GM21423 (cell line): ENCODE data around the gene GLI2.

ENCODE experiments used
- ATAC-seq: cut with Tn5 transposase; IDR thresholded peaks from one replicate; pipeline ENCODE4 v1.9.1; 2021; ENCODE audit warnings: mild to moderate bottlenecking, moderate library complexity; ENCODE audit not compliant: unreplicated experiment

The GLI2 gene

DNA sequence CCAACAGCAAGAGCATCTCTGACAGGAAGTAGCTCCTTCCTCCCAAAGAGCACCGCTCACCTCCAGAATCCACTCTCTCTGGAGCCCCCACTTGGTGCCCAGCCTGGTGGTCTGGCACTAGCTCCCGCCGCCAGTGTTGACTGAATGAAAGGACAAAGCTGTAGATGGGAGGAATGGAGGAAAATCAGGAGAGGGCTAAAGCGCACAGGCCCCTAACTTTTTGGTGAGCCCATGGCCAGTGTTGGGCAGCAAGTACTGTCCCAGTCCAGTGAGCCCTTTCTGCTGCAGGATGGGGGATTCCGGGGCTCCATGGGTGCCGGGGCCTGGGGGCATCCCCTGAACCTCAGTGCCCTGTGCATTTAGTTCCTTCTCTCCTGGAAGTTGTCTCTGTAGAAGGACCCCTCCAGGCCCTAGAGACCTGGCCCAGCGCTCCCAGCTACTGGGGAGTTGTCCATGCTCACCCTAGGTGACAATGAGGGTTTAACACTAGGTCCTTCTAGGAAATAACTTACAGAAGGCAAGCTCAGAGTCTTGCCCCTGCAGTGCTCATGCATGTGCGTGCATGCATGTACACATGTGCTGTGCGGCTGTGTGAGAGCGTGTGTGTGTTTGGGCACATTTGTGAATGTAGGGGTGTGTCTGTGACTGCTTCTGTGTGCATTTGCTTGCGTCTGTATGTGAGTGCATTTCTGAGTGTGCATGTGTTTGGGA is 33.6 kb downstream of the GLI2 start:
- ATAC-seq: no peak

DNA sequence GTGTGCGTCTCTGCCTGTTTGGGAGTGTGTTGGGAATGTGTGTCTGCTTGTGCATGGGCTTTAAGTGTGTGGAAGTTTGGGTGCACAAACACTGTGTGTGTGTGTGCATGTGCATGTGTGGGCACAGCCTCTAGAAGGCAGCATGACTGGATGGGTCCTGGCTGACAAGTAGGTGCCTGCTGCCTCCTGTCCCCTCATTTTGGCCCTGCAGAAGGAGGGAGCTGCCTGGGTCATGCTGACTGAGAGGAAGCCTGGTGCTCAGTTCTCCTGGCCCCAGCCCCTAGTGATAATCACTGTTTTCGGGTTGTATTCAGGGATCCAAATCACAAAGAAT is 34.1 kb downstream of the GLI2 start:
- no peak for ATAC-seq

DNA sequence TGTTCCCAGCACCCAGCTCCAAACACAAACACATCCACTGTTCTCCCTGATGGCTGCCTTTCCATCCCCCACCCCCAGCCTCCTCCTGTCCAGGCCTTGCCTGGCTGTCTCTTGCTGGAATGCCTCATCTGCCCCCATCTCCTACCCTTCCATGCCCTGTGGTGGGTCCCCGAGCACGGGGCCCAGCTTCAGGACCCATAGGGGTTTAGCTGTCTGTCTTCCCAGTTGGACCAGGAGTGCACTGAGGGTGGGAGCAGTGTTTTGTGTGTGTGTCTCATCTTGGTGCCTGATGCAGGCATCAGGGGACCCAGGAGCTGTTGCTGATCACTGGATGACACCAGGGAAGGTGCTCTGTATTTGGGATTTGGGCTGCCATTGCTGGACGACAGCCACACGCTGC is 34.5 kb downstream of the GLI2 start:
- no peak for ATAC-seq

DNA sequence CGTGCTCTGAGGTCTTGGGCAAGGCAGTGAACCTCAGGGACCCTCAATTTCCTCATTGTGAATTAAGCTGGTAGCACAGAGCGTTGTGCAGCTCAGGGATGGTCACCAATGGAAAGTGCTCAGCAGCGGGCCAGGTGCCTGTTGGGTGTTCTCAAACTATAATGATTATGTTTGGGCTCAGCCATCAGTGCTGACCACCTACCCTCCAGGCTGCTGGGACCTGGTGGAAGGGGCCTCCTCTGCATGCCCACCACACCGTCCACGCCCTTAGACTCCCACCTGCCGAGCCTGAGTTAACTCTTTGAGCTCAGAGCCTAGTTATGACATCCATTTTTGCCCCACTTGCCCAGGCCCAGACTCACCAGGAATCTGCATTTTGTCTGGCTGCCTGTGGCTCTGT is 35.0 kb downstream of the GLI2 start:
- no peak for ATAC-seq

DNA sequence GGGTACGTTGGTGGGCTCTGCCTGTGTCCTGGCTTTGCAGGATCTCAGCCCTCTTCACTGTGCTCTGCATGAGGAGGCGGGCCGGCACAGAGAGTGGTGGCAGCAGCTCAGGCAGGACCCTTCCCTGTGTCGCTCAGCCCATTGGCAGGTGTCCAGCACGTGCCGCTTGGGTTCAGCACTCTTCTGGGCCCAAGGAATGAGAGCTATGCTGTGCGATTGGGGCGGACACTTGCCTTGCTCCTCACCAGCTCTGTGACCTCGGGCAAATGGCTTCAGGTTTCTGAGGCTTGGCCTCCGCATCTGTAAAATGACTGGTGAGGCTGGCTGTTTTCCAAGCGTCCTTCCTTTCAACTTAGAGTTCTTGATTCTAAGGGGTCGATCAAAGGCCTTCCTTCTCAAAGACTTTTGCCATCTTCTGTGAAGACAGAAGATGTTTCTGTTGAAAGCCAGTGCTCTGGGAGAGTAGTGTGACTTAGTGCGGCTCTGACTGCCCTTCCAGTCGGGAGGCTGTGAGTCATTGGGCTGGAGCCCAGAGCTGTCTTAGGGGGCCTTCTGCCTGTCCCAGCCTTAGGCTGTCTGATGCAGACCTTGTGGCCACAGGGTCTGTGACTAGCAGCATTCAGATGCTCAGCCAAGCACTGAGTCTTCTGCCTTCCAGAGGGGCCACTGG is 35.6 kb downstream of the GLI2 start:
- no peak for ATAC-seq

DNA sequence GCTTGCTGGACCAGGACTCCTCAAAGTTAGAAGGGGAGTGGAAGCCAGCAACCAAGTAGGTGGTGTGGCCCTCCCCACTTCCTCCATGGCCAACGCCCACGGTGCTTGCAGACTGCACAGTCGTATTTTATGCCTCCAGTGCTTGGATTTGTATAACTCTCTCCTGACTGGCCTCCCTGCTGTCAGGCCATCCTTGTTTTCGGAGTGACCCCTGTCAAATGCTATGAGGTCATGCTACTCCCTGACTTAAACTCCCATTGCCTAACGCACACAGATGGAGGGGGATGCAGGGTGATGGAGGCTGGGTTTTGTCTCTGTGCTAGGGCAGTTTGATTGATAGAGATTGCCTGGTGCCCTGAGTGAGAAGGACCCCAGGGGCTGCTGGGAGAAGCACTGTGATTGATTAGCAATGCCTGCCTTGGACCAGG is 36.1 kb downstream of the GLI2 start:
- no peak for ATAC-seq

DNA sequence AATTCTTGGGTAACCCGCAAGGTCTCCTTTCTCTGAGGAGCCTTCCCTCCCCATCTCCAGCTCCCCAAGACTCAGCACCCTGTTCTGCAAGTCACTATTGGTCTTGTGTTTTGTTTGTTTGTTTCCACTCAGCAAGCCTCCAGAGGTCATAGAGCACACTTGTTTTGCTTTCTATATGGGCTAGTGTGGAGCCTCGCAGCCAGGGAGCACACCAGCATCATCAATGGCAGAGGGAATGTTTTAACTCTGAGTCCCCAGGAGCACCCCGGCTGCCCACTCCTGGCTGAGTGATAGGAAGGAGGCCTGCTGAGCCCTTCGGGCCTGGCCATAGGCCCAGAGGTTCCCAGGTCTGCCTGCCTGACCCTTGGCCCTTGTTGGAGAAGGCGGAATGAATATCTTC is 36.6 kb downstream of the GLI2 start:
- ATAC-seq: no peak

DNA sequence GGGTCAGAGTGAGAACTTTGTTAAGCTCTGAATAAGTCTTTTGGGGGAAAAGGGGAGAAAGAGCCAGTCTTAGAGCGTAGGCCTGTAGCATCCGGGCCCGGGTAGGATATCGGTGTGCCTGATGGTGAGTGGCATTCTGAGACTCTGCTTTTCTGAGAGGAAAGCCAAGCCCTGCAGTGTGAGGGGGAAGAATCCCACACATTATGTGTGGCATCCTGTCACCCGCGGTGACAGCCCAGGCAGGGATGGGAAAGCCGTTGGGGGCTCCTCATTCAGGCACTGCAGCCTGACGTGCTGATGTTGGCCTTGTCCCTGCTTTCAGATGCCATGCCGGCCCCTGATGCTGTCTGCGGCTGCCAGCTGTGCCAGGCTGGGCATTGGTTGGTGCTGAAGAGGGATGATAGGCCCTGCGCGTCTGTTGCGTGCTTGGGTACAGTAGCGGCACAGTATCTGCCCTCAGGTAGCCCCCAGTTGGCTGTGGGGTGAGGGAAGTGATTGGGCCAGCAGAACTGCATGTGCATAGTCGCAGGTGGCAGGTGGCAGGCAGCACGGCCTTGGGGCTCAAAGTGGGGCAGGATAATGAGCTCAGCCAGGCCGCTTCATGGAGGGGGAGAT is 37.6 kb downstream of the GLI2 start:
- no peak for ATAC-seq

DNA sequence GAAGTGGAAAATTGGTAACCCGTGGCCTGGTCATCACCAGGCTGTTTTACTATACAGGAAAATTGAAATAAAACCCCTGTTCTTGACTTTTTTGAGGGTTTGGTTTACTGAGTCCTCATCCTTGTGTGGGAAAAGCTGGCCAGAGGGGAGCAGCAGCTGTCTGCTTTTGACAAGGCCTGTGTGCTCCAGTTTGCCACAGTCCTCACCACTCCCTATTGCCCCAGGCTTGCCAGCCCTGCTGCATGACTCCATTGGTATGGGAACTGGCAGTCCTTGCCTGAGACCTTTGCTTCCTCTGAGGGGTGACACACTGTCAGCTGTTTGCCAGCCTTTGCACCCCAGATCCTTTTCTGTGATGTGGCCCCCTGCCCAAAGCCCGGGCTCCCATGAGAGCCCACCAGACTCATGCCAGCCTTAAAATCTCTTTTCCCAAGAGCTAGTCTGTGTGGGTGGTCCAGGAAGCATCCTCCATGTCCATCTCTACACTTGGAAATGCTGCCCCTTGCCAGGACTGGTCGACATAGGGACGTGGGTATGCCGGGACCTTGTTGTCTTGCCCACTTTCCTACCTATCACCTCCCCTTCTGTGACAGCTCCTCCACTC is 39.0 kb downstream of the GLI2 start:
- no peak for ATAC-seq

DNA sequence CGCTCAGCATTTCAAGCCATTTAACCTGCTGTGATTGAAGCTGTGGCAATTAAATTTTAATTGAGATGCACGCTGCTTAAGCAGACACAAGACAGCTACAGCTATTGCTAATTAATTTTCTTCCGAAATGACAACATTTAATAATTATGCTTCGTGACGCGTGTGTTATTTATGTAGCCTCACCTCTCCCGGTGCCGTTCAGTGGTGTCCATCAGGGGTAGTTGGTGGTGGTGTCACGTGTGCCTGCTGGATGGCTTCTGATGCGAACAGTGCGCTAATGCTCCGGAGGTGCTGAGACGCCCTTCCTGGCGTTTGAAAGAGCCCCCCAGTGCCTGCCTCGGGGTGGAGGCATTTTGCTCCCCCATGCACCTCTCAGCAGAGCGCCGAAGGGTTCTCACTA is 39.5 kb downstream of the GLI2 start:
- ATAC-seq: no peak

DNA sequence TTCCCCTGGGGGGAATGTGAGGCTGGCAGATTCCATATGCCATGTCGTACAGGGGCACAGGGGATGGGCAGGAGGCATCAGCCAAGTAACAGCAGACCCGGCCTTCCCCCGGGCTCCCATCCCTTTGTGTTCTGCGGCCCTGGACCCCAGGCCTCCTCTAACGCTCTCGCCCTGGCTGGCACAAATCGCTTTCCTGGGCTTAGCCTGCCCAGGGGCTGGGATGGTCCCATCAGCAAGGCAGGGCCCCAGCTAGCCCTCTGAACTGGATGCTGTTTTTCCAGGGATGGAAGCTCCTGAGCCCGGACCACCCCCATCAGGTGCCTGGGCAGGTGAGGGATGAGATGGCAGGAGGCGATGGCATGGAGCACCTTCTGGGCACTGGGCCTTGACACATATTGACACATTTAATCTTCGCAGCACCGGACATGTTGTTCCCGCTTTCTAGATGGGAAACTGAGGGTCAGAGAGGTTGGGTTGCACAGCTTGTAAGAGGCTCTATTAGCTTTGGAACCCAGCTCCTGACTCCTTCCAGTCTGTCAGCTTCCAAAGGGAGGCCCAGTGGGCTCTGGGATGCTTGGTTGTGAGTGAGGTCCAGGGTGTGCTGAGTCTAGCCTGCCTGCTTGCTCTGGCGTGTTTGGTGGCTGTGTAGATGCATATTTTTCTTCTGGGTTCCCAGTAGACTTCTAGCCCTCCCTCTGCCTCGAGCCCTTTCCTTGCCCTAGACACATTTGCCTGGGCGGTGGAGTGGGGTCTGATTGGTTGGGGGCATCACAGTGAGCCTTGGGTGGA is 40.3 kb downstream of the GLI2 start:
- no peak for ATAC-seq

DNA sequence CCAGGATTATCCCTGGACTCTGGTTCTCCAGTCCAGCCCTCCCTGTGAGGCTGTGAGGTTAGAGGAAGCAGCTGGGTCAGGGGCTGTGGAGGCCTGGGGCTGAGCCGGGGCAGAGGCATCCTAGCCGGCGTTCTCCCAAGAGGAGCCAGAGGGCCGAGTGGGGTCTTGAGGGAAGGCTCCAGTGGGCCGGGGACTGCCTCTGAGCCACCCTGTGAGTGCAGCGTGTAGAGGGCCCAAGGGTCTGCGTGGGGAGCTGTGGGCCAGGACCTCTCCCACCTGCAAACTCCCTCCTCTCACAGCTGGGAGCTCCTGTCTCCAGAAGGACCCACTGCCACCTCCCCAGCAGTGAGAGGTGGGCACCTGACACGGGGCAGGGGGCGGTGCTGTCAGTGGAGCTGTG is 41.0 kb downstream of the GLI2 start:
- ATAC-seq: no peak

DNA sequence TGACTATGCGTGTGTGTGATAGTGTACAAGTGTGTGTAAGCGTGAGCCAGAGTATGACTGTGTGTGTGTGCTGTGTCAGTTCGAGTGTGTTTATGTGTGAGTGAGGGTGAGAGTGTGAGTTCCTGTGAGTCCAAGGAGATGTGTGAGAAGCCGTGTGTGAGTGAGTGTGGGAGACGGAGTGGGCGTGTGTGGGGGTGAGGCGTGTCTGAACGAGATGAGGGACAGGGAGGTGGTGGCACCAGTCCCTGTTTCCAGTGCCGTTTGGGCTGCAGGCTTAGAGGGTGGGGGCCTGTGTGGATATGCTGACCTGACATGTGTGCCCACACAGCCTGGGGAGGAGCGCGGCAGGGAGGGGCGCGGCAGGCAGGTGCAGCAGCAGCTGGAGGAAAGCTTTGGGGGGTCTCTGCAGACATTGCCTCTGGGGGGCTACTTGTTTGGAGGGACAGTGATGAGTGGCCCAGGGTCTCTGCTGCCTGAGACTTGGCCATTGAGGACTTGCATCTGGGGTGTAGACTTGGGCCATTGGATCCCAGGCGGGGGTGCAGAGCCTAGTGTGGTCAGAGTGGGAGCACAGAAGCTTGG is 41.6 kb downstream of the GLI2 start:
- ATAC-seq: no peak

DNA sequence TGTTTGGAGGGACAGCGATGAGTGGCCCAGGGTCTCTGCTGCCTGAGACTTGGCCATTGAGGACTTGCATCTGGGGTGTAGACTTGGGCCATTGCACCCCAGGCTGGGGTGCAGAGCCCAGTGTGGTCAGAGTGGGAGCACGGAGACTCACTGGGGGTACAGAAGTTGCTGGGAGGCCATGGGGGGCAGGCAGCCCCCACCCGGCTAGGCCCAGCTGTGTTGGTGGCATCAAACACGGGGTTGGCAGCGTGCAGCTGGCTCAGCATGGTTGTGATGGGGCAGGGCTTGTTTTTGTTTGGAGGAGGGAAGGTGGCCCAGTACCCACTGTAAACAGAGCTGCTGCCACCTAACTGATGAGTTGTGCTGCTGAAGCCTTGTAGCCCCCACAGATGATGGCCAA is 42.1 kb downstream of the GLI2 start:
- ATAC-seq: no peak

DNA sequence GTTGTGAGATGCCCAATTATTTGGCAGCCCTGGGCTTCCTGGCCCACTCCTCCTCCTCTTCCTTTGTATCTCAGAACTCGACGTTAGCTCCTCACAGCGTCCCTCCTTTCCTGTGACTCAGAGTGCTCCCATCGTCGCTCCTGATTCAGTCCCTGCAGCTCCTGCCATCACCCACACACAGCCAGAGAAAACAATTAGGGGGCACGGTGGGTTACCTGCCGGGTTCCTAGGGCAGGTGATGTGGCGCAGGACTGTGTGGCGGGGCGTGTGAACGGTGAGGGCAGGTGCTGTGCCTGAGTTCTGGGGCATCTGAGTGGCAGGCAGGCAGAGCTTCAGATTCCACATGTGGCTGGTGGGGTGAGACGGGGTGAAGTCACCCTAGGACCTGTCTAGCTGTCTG is 42.6 kb downstream of the GLI2 start:
- ATAC-seq: no peak

DNA sequence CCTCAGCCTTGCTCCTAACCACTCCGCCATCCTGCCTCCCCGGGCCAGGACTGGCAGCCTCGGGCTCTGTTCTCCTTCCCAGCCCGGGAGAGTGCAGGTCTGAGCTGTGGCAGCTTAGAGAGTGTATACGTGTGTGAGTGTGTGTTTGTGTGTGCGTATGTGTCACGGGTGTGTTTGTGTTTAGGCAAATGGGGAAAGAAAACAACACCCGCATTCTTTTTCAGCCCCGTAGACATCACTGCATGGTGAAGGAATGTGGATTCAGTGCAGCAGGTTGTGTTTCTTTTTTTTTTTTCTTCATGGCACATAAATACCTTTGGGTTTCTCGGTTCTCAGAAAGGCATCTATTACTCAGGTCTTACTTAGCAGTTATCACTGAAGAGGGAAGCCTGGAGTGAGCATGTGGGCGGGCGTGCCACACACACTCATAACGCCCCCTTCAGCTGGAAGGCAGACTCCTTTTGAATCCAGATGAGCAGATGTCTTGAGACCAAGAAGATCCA is 44.2 kb downstream of the GLI2 start:
- no peak for ATAC-seq

DNA sequence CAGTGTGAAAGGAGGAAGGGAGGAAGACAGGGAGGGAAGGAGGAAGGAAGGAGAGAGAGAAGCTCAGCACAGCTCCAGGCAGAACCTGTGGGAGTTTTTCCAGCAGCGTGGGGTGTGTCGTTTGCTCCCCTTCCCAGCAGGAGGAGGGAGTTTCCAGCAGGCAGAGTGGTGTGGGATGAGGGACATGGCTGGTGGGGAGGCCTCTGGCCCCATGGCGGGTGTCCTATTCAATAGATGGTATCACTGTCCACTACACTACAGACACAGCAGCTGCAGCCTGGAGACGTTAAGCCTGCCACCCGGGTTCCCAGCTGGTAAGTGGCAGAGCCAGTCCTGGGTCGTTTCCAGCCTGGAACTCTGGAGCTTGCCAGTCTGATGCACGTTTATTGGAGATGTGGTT is 44.7 kb downstream of the GLI2 start:
- no peak for ATAC-seq

DNA sequence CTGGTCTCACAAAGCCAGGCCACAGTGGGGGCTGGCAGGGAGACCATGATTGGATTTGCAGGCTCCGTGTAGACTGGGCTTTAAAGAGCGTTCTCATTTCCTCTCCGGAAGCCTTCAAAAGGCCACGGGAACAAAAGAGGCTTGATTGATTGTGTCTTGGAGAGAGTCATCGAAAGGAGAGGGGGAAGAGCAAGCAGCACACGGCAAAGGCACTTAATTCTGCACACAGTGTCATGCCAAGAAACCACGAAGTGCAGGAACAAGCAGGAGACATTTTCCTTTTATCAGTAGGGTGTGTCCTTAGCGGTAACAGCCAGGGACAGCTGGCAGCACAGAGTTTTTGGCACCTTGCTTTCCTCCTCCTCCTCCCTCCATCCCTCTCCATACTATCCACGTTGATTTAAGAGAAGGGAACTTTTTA is 47.7 kb downstream of the GLI2 start:
- ATAC-seq: no peak

DNA sequence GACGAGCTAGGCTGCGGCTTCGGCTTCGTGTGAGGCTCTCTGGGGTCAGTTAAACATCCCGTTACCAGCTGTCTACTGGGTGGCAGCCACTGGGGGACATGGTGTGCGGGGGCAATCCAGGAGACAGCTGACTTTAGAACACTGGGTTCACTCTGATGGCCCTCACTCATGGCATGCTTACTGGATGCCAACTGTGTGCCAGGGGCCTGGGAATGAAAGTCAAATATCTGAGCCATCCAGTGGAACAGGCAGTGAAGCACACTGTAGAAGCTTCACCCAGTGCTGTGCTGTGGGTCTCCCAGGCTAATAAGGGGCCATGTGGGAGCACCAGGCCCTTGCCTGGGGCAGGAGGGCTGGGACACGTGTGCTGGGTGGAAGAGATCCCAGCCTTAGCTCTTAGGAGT is 48.3 kb downstream of the GLI2 start:
- ATAC-seq: no peak
